HG02943 (cell line): Measurements from ENCODE around the gene DDX46.
"Not testable (repeated sequence)": the region's sequence is repeated elsewhere in the genome, so short reads cannot be mapped to it uniquely, and the experiment has no call there.

Source experiments
- ATAC-seq: cut with Tn5 transposase; IDR thresholded peaks from one replicate; pipeline ENCODE4 v1.9.1; 2021; ENCODE audit warnings: mild to moderate bottlenecking, low read depth, moderate library complexity; ENCODE audit not compliant: unreplicated experiment

Gene DDX46, protein sequence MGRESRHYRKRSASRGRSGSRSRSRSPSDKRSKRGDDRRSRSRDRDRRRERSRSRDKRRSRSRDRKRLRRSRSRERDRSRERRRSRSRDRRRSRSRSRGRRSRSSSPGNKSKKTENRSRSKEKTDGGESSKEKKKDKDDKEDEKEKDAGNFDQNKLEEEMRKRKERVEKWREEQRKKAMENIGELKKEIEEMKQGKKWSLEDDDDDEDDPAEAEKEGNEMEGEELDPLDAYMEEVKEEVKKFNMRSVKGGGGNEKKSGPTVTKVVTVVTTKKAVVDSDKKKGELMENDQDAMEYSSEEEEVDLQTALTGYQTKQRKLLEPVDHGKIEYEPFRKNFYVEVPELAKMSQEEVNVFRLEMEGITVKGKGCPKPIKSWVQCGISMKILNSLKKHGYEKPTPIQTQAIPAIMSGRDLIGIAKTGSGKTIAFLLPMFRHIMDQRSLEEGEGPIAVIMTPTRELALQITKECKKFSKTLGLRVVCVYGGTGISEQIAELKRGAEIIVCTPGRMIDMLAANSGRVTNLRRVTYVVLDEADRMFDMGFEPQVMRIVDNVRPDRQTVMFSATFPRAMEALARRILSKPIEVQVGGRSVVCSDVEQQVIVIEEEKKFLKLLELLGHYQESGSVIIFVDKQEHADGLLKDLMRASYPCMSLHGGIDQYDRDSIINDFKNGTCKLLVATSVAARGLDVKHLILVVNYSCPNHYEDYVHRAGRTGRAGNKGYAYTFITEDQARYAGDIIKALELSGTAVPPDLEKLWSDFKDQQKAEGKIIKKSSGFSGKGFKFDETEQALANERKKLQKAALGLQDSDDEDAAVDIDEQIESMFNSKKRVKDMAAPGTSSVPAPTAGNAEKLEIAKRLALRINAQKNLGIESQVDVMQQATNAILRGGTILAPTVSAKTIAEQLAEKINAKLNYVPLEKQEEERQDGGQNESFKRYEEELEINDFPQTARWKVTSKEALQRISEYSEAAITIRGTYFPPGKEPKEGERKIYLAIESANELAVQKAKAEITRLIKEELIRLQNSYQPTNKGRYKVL

DNA sequence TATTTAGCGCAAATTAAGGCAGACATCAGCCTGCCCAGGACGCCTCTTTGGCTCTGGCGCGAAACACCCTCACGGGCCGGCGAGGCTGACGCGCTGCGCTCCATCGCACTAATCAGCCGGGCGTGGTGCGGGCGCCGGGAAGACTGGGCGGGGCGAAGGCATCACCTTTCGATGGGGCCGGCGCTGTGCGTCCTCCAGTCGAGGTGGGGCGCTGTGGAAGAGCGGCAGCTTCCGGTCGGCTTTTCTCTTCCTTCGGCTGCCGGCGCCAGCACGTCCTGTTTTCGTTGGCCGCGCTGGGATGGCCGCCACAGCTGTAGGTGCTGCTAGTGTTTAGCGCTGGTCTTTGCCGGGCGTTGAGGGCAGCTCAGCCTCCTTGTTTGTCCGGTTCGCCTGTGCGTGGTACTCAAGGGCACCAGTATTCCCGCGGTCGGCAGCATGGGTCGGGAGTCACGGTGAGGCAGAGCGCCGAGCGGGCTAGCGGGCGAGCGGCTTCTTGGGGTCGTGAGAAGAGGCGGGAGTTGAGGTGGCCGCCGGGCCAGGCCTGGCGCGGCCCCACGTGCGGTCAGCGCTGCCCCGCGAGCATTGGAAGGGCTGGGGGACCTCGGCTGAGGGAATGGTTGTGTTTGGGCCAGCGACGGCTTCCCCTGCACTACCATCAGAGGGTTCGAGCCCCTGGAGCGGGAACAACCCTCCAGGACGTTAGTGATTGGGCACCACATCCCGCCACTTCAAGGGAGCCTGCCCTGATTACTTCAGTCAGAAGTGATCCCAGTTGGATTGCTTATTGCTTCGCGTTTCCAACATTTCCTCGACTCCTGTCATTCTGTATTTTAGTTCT, at the start of gene DDX46:
Gene DDX46, plus strand, starts transcription at position 276 of the 838 bp plus-strand sequence. Its CDS starts 160 bp downstream, at position 436.
- ATAC-seq, result peak; percentile 97

DNA sequence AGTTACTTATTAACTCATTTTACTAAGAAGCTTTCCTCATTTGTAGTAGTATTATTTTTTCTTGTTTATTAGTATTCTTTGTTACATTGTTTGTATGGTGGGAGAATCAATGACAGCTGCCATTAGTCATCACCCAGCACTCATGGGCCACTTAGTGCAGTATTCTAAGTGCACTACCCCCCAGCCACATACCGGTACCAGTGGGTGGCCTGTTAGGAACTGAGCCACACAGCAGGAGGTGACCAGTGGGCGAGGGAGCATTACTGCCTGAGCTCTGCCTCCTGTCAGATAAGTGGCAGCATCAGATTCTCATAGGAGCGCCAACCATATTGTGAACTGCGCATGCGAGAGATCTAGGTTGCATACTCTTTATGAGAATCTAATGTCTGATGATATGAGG, 44.5 kb upstream of the DDX46 start:
- no peak for ATAC-seq

DNA sequence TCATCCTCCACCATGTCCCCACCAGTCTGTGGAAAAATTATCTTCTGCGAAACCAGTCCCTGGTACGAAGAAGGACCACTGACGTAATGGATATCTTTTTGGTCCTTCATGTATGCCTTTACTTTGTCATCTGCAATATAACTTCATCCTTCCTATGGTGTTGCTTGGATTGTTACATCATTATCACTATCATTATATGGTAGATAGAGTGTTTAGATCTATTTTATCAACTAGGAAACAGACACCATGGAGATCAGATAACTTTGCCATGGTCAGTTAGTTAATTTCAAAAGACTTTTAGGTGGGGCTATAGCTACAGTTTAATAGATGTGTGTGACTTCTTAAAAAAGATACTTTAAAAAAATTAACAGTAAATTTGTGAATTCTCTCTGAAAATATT, 44.0 kb upstream of the DDX46 start:
- no peak for ATAC-seq

DNA sequence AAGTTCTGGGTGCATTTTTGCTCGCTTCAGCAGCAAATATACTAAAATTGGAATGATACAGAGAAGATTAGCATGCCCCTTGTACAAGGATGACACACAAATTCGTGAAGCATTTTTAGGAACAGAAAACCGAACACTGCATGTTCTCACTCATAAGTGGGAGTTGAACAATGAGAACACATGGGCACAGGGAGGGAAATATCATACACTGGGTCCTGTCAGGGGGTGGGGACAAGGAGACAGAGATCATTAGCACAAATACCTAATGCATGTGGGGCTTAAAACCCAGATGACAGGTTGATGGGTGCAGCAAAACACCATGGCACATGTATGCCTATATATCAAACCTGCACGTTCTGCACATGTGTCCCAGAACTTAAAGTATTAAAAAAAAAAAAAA, 43.1 kb upstream of the DDX46 start:
- not testable (repeated sequence) for ATAC-seq

DNA sequence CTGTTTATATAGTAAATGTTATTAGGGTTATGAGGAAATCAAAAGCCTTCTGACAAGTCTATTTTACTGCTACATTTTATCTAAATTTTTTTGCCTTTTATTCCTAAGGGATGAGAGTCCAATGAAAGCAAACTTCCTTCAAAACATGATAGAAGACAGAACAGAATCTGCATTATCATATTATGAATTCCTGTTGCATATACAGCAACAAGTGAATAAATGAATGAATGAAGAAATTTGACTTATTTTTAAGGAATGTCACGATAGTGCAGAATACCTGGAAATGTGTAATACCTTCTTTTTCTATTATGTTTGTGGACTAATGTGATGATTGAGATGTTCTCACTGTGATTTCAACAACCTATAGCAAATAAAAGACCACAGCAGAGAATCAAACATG, 33.7 kb upstream of the DDX46 start:
- no peak for ATAC-seq

DNA sequence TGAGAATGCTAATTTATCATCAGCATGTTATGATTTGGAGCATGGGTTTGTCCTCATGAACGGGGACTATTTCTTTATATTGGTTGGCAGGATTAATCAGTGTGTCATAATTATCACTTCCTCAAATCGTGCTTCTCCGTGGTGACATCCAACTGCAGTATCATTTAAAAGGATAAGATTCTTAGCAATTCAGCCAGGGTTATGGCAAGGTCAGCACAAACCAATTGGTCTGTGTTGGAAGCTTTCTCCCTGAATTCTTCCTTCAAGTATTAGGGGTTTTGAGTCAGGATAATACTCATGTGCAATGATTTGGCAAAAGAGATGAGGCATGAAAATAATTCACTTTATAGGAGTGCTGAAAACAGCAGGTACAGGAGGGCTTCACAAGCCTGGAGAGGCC, 25.8 kb upstream of the DDX46 start:
- ATAC-seq, result no peak

DNA sequence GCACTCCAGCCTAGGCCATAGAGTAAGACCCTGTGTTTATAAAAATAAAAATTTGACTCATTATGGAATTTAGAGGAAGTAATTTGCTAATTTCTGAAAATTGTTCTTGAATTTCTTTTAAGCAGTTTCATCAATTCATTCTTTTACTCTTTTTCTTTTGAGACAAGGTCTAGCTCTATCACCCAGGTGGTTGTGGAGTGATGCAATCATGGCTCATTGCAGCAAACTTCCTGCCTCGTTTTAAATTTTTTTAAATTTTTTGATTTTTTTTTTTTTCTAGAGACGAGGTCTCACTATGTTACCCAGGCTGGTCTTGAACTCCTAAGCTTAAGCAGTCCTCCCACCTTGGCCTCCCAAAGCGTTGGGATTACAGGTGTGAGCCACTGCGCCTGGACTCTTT, 23.3 kb upstream of the DDX46 start:
- ATAC-seq, result no peak

DNA sequence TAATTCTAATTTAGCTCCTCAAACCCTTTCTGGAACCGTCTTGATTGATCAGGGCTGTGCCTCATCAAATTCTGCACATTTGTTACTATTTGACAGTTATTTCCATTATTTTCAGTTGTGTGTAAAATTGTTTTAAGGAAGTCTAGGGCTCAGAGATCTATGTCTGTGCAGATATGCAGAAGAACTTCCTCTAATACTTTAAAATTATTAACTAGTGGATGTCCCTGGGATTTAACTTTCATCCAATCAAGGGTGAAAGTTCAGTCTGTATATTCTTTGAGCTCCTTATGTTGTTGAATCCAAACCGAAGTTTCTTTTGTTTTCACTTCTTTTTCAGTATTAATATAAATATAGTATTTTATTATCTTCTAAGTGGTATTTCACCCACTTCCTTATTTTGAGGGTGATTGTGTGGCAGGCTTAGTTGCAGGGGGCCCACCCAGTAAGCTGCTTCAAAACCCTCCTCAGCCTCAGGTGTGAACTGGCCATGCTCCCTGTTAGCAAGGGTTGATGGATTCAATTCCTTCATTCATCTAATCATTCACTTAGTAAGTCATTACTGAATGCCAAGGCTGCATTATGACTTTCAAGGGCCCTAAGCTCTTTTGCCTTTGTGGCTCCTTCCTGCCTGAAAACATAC, 22.3 kb upstream of the DDX46 start:
- ATAC-seq, result no peak

DNA sequence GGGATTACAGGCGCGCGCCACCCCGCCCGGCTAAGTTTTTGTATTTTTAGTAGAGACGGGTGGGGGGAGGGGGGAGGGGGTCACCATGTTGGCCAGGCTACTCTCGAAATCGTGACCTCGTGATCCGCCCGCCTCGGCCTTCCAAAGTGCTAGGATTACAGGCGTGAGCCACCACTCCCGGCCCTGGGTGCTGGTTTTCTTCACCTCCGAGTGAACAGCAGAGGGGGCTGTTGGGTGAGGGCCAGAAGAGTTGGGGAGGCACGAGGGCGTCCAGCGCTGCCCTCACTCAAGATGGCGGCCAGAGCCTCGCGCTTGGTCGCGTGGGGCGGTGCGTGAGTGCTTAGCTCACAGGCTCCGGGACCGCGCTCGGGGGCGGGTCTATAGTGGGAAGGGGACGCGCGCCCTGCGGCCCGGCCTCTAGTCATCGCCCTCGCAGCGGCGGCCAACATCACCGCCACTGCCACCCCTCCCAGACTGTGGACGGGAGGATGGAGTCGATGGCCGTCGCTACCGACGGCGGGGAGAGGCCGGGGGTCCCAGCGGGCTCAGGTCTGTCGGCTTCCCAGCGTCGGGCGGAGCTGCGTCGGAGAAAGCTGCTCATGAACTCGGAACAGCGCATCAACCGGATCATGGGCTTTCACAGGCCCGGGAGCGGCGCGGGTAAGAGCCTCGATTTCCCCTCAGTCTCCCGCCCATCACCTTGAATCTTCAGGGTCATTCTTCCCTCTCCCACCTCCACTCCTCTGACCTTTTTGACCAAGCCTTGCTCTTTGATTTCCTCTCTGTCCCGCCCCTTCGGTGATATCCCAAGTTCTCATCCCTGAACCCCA, 20.2 kb upstream of the DDX46 start, which contains the start of gene CAMLG:
Gene CAMLG, plus strand, starts transcription at position 416 of the 830 bp plus-strand sequence. Its CDS starts 73 bp downstream, at position 489.
- peak; percentile 92 for ATAC-seq

DNA sequence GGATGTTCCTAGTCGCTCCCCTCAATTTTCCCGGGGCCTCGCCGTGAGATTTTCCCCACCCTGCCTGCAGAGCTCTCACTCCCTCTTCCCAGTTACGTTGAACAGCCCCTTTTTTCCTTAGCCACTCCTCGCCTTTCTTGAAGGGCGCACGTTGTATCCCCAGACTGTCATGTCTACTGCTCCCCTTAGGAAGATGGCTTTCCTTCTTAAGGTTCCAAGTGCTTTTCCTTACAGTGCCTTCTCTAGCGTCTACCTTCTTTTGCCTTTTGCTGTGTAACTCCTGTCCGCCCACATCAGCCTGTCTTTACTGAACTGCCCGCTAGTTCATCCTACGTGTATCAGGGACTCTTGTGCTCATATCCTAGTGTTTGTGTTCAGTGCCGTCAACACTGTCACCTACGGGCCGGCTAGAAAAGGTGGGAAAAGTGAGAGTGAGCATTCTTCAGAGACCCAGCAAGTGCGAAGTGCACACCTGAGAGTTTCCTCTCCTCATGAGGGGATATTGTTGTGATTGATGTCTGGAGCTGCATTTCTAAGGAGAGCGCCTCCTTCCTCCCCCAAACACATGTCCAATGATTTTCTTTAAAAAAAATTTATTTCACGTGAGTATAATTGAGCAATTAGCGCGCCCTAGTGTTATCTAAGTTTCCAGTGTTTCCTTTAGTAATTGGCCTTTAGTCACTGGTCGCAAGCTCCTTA, 19.5 kb upstream of the DDX46 start:
- ATAC-seq, result no peak

DNA sequence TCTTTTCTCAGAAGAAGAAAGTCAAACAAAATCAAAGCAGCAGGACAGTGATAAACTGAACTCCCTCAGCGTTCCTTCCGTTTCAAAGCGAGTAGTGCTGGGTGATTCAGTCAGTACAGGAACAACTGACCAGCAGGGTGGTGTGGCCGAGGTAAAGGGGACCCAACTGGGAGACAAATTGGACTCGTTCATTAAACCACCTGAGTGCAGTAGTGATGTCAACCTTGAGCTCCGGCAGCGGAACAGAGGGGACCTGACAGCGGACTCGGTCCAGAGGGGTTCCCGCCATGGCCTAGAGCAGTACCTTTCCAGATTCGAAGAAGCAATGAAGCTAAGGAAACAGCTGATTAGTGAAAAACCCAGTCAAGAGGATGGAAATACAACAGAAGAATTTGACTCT, 17.5 kb upstream of the DDX46 start:
- no peak for ATAC-seq

DNA sequence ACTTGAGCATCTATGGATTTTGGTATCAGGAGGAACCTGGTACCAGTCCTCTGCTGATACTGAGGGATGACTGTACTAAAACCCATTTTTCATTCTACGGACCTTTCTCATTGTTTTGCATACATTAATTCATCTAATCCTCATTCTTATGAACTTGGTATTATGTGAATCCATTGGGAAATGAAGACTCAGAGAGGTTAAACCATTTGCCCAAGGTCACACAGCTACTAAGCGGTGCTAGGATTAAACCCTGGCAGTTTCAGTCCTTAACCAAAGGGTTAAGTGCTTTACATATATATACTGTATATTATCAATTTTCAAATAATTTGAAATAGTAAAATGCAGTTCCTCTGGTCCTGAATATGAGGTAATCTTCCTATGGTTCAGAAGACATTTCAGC, 16.4 kb upstream of the DDX46 start:
- no peak for ATAC-seq

DNA sequence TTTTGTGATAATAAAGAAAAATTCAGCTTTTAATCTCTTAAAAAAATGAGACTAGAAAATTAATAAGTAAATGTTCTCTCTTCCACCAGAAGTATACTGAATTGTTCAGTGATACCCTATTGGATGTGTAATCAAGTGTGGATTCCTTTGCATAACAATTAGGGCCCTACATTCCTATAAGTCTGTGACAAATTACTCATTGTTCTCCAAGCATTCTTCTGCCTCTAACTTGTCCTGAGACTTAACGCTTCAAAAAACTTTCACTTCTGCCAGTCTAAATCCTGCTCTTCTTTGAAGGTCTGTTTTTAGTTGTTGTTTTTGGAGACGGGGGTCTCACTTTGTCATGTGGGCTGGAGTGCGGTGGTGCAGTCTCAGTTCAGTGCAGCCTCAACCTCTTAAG, 9.2 kb upstream of the DDX46 start:
- no peak for ATAC-seq

DNA sequence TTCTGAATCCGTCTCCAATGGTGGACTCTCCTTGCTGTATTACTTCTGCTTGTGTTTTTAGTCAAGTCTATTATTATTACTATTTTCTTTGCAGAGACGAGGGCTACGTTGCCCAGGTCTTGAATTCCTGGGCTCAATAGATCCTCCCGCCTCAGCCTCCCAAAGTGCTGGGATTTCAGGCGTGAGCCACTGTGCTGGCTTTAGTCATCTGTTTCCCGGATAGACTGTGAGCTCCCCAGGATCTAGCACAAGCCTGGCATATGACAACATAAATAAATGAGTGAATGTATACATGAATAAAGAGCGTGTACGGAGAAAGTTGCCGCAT, 439 bp upstream of the DDX46 start:
- ATAC-seq, result peak; percentile 35

DNA sequence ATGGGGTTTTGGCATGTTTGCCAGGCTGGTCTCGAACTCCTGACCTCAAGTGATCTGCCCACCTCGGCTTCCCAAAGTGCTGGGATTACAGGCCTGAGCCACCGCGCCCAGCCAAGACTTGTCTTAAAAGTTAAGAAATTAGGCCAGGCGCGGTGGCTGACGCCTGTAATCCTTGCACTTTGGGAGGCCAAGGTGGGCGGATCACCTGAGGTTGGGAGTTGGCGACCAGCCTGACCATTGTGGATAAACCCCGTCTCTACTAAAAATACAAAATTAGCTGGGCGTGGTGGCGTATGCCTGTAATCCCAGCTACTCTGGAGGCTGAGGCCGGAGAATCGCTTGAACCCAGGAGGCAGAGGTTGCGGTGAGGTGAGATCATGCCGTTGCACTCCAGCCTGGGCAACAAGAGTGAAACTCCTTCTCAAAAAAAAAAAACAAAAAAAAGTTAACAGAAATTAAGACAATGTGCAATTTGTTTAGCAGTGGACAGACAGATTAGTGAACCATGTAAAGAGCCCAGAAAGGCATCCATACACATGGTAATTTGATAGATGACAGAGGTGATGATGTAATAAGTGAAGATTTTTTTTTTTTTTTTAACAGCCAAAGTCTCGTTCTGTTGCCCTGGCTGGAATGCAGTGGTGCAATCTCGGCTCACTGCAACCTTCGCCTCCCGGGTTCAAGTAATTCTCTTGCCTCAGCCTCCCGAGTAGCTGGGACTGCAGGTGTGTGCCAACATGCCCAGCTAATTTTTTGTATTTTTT, 9.1 kb downstream of the DDX46 start:
- ATAC-seq, result not testable (repeated sequence)

DNA sequence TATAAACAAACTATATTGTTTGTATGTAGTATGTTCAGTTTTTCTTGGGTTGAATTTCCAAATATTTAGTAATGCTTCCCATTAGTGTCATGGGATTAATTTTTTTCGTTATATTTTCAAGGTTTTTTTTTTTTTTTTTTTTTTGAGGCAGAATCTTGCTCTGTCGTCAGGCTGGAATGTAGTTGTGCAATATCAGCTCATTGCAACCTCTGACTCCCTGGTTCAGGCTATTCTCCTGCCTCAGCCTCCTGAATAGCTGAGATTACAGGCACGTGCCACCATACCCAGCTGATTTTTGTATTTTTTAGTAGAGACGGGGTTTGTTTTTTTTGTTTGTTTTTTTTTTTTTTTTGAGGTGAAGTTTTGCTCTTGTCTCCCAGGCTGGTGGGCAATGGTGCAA, 10.6 kb downstream of the DDX46 start:
- ATAC-seq, result no peak

DNA sequence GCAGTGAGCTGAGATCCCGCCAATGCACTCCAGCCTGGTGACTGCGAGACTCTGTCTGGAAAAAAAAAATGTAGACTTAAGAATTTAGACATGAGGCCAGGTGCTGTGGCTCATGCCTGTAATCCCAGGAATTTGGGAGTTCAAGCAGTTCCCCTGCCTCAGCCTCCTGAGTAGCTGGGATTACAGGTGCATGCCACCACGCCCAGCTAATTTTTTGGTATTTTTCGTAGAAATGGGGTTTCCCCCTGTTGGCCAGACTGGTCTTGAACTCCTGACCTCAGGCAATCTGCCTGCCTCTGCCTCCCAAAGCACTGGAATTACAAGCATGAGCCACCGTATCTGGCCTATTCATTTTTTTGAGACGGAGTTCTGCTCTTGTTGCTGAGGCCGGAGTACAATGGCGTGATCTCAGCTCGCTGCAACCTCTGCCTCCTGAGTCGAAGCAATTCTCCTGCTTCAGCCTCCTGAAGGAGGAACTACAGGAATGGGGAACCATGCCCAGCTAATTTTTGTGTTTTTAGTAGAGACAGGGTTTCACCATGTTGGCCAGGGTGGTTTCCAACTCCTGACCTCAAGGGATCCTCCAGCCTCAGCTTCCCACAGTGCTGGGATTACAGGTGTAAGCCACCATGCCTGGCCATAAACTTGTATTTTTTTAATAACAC, 14.0 kb downstream of the DDX46 start:
- ATAC-seq, result no peak
